ENCODE data around the gene PTGFR.

PTGFR gene, protein sequence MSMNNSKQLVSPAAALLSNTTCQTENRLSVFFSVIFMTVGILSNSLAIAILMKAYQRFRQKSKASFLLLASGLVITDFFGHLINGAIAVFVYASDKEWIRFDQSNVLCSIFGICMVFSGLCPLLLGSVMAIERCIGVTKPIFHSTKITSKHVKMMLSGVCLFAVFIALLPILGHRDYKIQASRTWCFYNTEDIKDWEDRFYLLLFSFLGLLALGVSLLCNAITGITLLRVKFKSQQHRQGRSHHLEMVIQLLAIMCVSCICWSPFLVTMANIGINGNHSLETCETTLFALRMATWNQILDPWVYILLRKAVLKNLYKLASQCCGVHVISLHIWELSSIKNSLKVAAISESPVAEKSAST

GRCh38 chr1:78490861-78491450, at the start of gene PTGFR:
PTGFR (plus strand) TSS chr1:78490974; CDS start chr1:78492744, 1,770 bp downstream.
- no peaks in the 10 kb centered on the region for H3K27me3 ChIP-seq (ENCODE audit: insufficient read depth, low read length)
- H3K4me3 ChIP-seq (ENCODE audit: low read depth, low read length) = peak within 1 kb of the TSS; percentile 81
- H3K36me3 ChIP-seq (ENCODE audit: insufficient read depth, low read length) = no peaks in the 10 kb centered on the region
- peaks cover 24% of the 10 kb centered on the region for H3K4me1 ChIP-seq (ENCODE audit: control insufficient read depth, insufficient read depth, low read length, unreplicated experiment)
- H2AFZ ChIP-seq (ENCODE audit: low read length, unreplicated experiment) = peak within 1 kb of the TSS; percentile 59
- no peaks in the 10 kb centered on the region for H3K79me2 ChIP-seq (ENCODE audit: control insufficient read depth, insufficient read depth, low read length, unreplicated experiment)
- H3K27ac ChIP-seq (ENCODE audit: low read depth, low read length) = peak within 1 kb of the TSS; percentile 16; the same call in 1 of the 2 replicates

DNA sequence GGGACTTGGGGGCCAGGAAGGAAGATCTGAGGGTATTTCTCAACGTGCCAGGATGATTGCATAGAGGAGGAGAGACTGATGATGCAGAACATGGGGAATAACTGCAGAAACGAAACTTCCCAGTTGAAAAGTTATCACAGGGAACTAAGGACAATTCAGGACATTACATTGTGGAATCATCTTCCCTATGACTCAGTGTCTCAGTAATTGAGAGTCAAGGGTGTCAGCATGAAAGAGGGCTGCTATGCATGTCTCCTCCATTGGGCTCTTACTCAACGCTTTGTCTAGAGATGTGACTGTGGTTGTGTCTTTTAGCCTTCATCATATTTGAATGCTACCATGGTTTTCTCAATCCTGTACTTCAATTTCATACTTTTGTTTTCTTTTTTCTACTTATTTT, 48.9 kb upstream of the PTGFR start:
- H2AFZ ChIP-seq (ENCODE audit: low read length, unreplicated experiment) = no peak overlapping the region
- no peaks in the 10 kb centered on the region for H3K27me3 ChIP-seq (ENCODE audit: insufficient read depth, low read length)
- H3K36me3 ChIP-seq (ENCODE audit: insufficient read depth, low read length) = no peaks in the 10 kb centered on the region
- no peaks in the 10 kb centered on the region for H3K4me1 ChIP-seq (ENCODE audit: control insufficient read depth, insufficient read depth, low read length, unreplicated experiment)
- H3K4me3 ChIP-seq (ENCODE audit: low read depth, low read length) = no peak overlapping the region
- H3K27ac ChIP-seq (ENCODE audit: low read depth, low read length) = no peak overlapping the region
- H3K79me2 ChIP-seq (ENCODE audit: control insufficient read depth, insufficient read depth, low read length, unreplicated experiment) = no peaks in the 10 kb centered on the region

GRCh38 chr1:78447086-78447485, 43.7 kb upstream of the PTGFR start:
- Histone ChIP-seq H2AFZ (ENCODE audit: low read length, unreplicated experiment) (no peak overlapping the region), H3K27me3 (ENCODE audit: insufficient read depth, low read length) (no peaks in the 10 kb centered on the region), H3K36me3 (ENCODE audit: insufficient read depth, low read length) (0 out of 2 replicates have a peak, but pooled peaks cover 2% of the 10 kb centered on the region), H3K79me2 (ENCODE audit: control insufficient read depth, insufficient read depth, low read length, unreplicated experiment) (no peaks in the 10 kb centered on the region), H3K4me3 (ENCODE audit: low read depth, low read length) (no peak overlapping the region), H3K27ac (ENCODE audit: low read depth, low read length) (no peak overlapping the region), H3K4me1 (ENCODE audit: control insufficient read depth, insufficient read depth, low read length, unreplicated experiment) (peaks cover 6% of the 10 kb centered on the region)

GRCh38 chr1:78464449-78464891, 26.3 kb upstream of the PTGFR start:
- H3K4me1 ChIP-seq (ENCODE audit: control insufficient read depth, insufficient read depth, low read length, unreplicated experiment) = no peaks in the 10 kb centered on the region
- no peak overlapping the region for H3K4me3 ChIP-seq (ENCODE audit: low read depth, low read length)
- H3K27me3 ChIP-seq (ENCODE audit: insufficient read depth, low read length) = no peaks in the 10 kb centered on the region
- no peak overlapping the region for H3K27ac ChIP-seq (ENCODE audit: low read depth, low read length)
- H3K79me2 ChIP-seq (ENCODE audit: control insufficient read depth, insufficient read depth, low read length, unreplicated experiment) = no peaks in the 10 kb centered on the region
- no peaks in the 10 kb centered on the region for H3K36me3 ChIP-seq (ENCODE audit: insufficient read depth, low read length)
- no peak overlapping the region for H2AFZ ChIP-seq (ENCODE audit: low read length, unreplicated experiment)

- Histone ChIP-seq H3K27ac (ENCODE audit: low read depth, low read length) (no peak overlapping the region), H3K36me3 (ENCODE audit: insufficient read depth, low read length) (no peaks in the 10 kb centered on the region), H3K4me1 (ENCODE audit: control insufficient read depth, insufficient read depth, low read length, unreplicated experiment) (no peaks in the 10 kb centered on the region), H3K79me2 (ENCODE audit: control insufficient read depth, insufficient read depth, low read length, unreplicated experiment) (no peaks in the 10 kb centered on the region), H3K4me3 (ENCODE audit: low read depth, low read length) (no peak overlapping the region), H2AFZ (ENCODE audit: low read length, unreplicated experiment) (no peak overlapping the region), H3K27me3 (ENCODE audit: insufficient read depth, low read length) (no peaks in the 10 kb centered on the region)
Observed at GRCh38 chr1:78465143-78465542, 25.6 kb upstream of the PTGFR start.

DNA sequence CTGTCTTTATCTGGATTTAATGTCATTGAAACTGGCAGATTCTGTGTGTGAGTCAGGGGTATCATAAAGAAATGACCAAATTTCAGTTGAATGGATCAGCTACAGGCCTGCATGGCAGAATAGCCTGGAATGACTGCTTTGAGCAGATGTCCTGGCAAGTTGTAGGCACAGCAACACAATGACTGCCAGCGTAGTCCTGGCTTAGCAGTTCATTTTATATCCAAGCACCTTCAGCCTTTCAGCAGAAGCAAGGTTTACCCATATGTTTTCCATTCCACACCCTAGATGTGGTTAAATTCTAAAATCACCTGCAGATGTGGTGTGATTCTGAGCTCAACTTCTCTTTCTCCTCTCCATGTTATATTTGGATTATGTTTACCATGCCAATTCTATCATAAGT, 22.3 kb upstream of the PTGFR start:
- Histone ChIP-seq H3K27ac (ENCODE audit: low read depth, low read length) (no peak overlapping the region), H3K79me2 (ENCODE audit: control insufficient read depth, insufficient read depth, low read length, unreplicated experiment) (no peaks in the 10 kb centered on the region), H3K27me3 (ENCODE audit: insufficient read depth, low read length) (no peaks in the 10 kb centered on the region), H2AFZ (ENCODE audit: low read length, unreplicated experiment) (no peak overlapping the region), H3K4me1 (ENCODE audit: control insufficient read depth, insufficient read depth, low read length, unreplicated experiment) (peaks cover 18% of the 10 kb centered on the region), H3K4me3 (ENCODE audit: low read depth, low read length) (no peak overlapping the region), H3K36me3 (ENCODE audit: insufficient read depth, low read length) (no peaks in the 10 kb centered on the region)

DNA sequence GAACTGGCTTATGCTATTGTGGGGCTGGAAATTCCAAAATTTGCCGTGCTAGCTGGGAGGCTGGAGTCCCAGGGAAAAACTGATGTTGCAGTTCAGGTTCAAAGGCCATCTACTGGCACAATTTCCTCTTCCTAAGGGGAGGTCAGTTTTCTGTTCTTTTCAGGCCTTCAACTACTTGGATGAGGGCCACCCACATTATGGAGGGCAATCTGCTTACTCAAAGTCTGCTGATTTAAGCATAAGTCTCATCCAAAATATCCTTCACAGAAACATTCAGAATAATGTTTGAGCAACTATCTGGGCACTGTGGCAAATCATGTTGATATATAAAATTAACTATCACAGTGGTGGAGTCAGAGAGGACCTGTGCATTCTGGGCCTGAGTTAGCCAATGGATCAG, 21.2 kb upstream of the PTGFR start:
- Histone ChIP-seq H3K4me3 (ENCODE audit: low read depth, low read length) (no peak overlapping the region), H2AFZ (ENCODE audit: low read length, unreplicated experiment) (no peak overlapping the region), H3K27ac (ENCODE audit: low read depth, low read length) (no peak overlapping the region), H3K36me3 (ENCODE audit: insufficient read depth, low read length) (no peaks in the 10 kb centered on the region), H3K79me2 (ENCODE audit: control insufficient read depth, insufficient read depth, low read length, unreplicated experiment) (no peaks in the 10 kb centered on the region), H3K4me1 (ENCODE audit: control insufficient read depth, insufficient read depth, low read length, unreplicated experiment) (peaks cover 23% of the 10 kb centered on the region), H3K27me3 (ENCODE audit: insufficient read depth, low read length) (no peaks in the 10 kb centered on the region)

- Histone ChIP-seq H3K4me1 (ENCODE audit: control insufficient read depth, insufficient read depth, low read length, unreplicated experiment) (peaks cover 34% of the 10 kb centered on the region), H3K36me3 (ENCODE audit: insufficient read depth, low read length) (no peaks in the 10 kb centered on the region), H3K27ac (ENCODE audit: low read depth, low read length) (peak overlapping the region; percentile 86), H3K27me3 (ENCODE audit: insufficient read depth, low read length) (no peaks in the 10 kb centered on the region), H2AFZ (ENCODE audit: low read length, unreplicated experiment) (peak overlapping the region; percentile 19), H3K4me3 (ENCODE audit: low read depth, low read length) (peak overlapping the region; percentile 18; the same call in 1 of the 2 replicates), H3K79me2 (ENCODE audit: control insufficient read depth, insufficient read depth, low read length, unreplicated experiment) (no peaks in the 10 kb centered on the region)
Observed at GRCh38 chr1:78471890-78472620, 18.7 kb upstream of the PTGFR start.

DNA sequence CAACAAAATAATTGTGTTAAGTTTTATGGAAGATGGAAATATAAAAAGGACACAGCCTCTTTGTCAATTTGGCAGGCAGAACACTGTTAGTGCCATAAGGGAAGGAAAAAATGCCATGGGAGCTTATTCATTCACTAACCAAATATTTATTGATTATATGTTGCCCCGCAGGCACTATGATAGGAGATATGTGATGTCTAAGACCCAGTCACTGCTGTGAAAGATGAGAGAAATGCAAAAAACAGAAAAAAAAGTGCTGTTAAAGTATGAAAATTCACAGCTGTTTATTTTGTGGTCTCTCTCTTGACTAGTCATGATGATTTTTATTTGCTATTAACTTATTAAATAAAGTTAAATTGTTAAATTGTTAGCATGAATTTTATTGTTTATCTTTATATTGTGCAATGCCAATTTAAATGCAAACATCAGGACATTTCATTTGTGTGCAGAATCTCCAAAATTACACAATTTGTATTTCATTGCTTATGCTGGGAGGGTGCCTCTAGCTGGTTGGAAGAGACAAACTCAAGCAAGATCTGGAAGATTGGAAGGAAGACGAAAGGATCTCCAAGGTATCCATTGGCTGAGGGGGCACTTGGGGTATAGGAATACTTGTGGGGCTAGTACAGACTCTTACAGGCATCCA, 17.8 kb upstream of the PTGFR start:
- H3K79me2 ChIP-seq (ENCODE audit: control insufficient read depth, insufficient read depth, low read length, unreplicated experiment) = no peaks in the 10 kb centered on the region
- H3K27ac ChIP-seq (ENCODE audit: low read depth, low read length) = peak overlapping the region; percentile 86
- H3K4me1 ChIP-seq (ENCODE audit: control insufficient read depth, insufficient read depth, low read length, unreplicated experiment) = peaks cover 34% of the 10 kb centered on the region
- no peaks in the 10 kb centered on the region for H3K36me3 ChIP-seq (ENCODE audit: insufficient read depth, low read length)
- H3K4me3 ChIP-seq (ENCODE audit: low read depth, low read length) = no peak overlapping the region
- no peaks in the 10 kb centered on the region for H3K27me3 ChIP-seq (ENCODE audit: insufficient read depth, low read length)
- H2AFZ ChIP-seq (ENCODE audit: low read length, unreplicated experiment) = no peak overlapping the region

DNA sequence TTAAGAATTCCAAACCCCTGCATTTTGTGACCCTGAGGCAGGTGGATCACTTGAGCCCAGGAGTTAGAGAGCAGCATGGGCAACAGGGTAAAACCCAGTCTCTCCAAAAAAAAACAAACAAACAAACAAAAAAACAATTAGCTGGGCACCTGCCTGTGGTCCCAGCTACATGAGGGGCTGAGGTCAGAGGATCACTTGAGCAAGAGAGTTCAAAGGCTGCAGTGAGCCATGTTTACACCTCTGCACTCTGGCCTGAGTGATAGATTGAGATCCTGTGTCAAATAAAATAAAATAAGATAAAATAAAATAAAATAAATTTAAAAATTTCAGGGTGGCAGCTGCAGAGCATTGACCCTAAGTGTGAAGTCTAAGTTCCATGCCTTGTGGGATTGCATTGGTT, 16.7 kb upstream of the PTGFR start:
- Histone ChIP-seq H3K4me1 (ENCODE audit: control insufficient read depth, insufficient read depth, low read length, unreplicated experiment) (peaks cover 34% of the 10 kb centered on the region), H3K4me3 (ENCODE audit: low read depth, low read length) (no peak overlapping the region), H2AFZ (ENCODE audit: low read length, unreplicated experiment) (no peak overlapping the region), H3K79me2 (ENCODE audit: control insufficient read depth, insufficient read depth, low read length, unreplicated experiment) (no peaks in the 10 kb centered on the region), H3K27ac (ENCODE audit: low read depth, low read length) (no peak overlapping the region), H3K36me3 (ENCODE audit: insufficient read depth, low read length) (no peaks in the 10 kb centered on the region), H3K27me3 (ENCODE audit: insufficient read depth, low read length) (no peaks in the 10 kb centered on the region)
